Right cardiac atrium (tissue), 5 donors: Measurements from ENCODE around the gene SLC36A3. TPM values are rescaled to one million over a fixed set of nuclear protein-coding genes. Genes with fewer than 3 reads are reported as not detected.
"Not testable (repeated sequence)": the region's sequence is repeated elsewhere in the genome, so short reads cannot be mapped to it uniquely, and the experiment has no call there.

ENCODE experiments used
- ATAC-seq, 2 donors: fragments of 200-7000 bp; cut with Tn5 transposase; one replicate each; pipeline versions ENCODE4 v1.8.0 to v1.9.1; 2020; ENCODE audit warnings: moderate library complexity in 2 of 2, mild to moderate bottlenecking in 1 of 2
- DNase-seq, 3 donors: peaks; one replicate each; pipeline ENCODE4 v3.0.0-alpha.2; 2020
- H3K27ac ChIP-seq: one replicate; pipeline ENCODE4 v1.5.1; 2013; ENCODE audit warnings: mild to moderate bottlenecking, low read length, control low read depth, moderate library complexity
- H3K27me3 ChIP-seq: one replicate; pipeline ENCODE4 v1.6.1; 2013; ENCODE audit not compliant: control insufficient read depth, insufficient read depth
- H3K4me1 ChIP-seq: one replicate; pipeline ENCODE4 v1.6.1; 2013; ENCODE audit warnings: low read length; ENCODE audit not compliant: control insufficient read depth, insufficient read depth
- H3K4me3 ChIP-seq: one replicate; pipeline ENCODE4 v1.5.1; 2013; ENCODE audit warnings: low read length, control low read depth
- H3K9me3 ChIP-seq: one replicate; pipeline ENCODE4 v1.6.1; 2013; ENCODE audit warnings: low read length; ENCODE audit not compliant: control insufficient read depth
- WGBS: extraction: QIAGEN DNeasy Blood & Tissue Kit; methylation state at CpG from one replicate; pipeline ENCODE4 v1.1.7; 2013; 5-methylcytosine and 5-hydroxymethylcytosine counted together
- intact Hi-C, 4 donors: fragments of 100-400 bp; cut with DNase I; formaldehyde crosslinking; loops; one replicate each; pipeline versions ENCODE4 v1.11.0 to v1.14.0; 2022 to 2023
- polyA plus RNA-seq: library from polyadenylated mRNA; stranded (reverse); fragments of 200-250 nt; gene quantifications from one replicate; pipeline ENCODE4 v1.2.3, GENCODE V29; 2013
- total RNA-seq, 4 donors: library from RNA; stranded (reverse); fragmentation: NEBNext Ultra II Directional; extraction: Animal tissue kit (Norgen Biotek cat#: 25700); gene quantifications; one replicate each; pipeline ENCODE4 v1.2.1, GENCODE V29; 2021
- donor health status: healthy with polysubstance abuse.
- donor health status: DM: no; HTN: yes; CAD: no.
- donor health status: DM: no; HTN: no; CAD: no.
- donor health status: DM: no; HTN: yes; CAD: no; lungs with severe emphysema.
- donor health status: DM: yes; HTN: yes; CAD: no.

SLC36A3 gene
- total and polyA plus RNA-seq, 5 donors = not detected

DNA sequence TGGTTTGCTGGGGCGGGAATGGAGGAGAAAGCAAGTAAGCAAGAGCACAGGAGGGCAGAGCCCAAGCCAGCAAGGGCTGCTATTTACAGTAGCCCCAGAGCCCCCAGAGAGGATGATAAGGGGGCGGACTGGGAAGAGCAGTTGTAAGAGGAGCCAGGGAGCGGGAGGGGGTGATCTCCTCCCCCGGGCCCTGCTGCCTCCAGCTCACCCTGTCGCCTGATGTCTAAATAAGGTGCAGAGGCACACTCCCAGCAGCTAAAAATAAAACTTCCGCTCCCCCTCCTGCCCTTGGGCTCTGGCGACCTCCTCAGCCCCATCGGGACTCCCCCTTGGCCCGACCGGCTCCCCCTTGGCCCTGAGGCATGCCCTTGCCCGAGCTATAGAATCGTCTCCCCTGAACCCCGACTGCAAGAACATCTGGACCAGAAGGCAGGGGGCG, 65.2 kb downstream of the SLC36A3 start:
- Histone ChIP-seq H3K4me3 (peak overlapping the region; percentile 27), H3K27ac (peak overlapping the region; percentile 85), H3K27me3 (no peaks in the 10 kb centered on the region), H3K9me3 (no peaks in the 10 kb centered on the region), H3K4me1 (peaks cover 7% of the 10 kb centered on the region)
- intact Hi-C loops = loop anchor here in 3 of 4 donors (5.0 to 10.0 kb wide), 5 partner anchors 64 to 184 kb away; no protein-coding TSS in a partner anchor
- WGBS = 12% methylated on average over 14 of the region's 14 CpGs
- ATAC-seq = peak; percentile 80 to 88
- peak; percentile 53 to 87 (median 83) for DNase-seq

DNA sequence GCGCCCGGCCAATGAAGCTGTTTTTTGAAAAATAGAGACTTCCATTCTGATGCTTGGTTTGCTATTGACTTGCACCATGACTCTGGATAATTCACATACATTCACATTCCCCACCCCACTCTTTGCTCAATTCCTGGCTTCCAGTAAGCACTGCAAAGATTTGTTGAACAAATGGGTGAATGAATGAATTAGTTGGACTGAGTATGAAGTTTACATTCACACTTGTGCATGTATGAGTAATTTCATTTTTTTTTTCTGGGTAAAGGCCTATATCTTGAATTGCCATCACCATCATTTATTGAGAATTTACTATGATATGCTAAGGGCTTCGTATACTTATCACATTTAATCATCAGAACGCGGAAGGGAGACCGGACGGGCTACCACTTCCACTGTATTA, 65.9 kb downstream of the SLC36A3 start:
- no peaks in the 10 kb centered on the region for H3K27me3 ChIP-seq
- peak overlapping the region; percentile 81 for H3K27ac ChIP-seq
- H3K9me3 ChIP-seq = no peaks in the 10 kb centered on the region
- ATAC-seq (no peak), DNase-seq (no peak)
- WGBS = 53% methylated on average over 7 of the region's 7 CpGs
- H3K4me3 ChIP-seq = no peak overlapping the region
- intact Hi-C loops = loop anchor here in 3 of 4 donors (5.0 to 10.0 kb wide), 5 partner anchors 63 to 183 kb away; no protein-coding TSS in a partner anchor
- peaks cover 7% of the 10 kb centered on the region for H3K4me1 ChIP-seq

DNA sequence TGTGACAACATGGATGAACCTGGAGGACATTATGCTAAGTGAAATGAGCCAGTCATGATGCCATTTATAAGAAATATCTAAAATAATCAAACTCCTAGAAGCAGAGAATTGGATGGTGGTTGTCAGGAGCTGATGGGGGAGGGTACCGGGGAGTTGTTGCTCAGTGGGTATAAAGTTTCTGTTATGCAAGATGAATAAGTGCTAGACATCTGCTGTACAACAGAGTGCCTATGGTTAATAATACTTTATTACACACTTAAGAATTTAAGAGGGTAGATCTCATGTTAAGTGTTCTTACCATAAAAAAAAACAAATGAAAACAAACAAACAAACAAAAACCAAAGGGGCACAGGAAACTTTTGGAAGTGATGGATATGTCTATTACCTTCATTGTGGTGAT, 66.7 kb downstream of the SLC36A3 start:
- H3K27ac ChIP-seq = no peak overlapping the region
- intact Hi-C loops = loop anchor here in 3 of 4 donors (5.0 to 10.0 kb wide), 5 partner anchors 62 to 182 kb away; no protein-coding TSS in a partner anchor

DNA sequence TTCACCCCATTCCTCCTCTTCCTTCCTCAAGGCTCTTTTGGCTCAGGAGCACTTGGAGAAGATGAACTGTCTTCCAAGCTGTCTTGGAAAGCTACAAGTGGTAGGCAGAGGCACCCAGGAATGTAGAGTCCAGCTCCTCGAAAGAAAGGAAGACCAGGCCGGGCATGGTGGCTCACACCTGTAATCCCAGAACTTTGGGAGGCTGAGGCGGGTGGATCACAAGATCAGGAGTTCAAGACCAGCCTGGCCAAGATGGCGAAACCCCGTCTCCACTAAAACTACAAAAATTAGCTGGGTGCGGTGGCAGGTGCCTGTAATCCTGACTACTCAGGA, 68.4 kb downstream of the SLC36A3 start:
- not testable (repeated sequence) for H3K4me3 ChIP-seq, H3K27me3 ChIP-seq, ATAC-seq, DNase-seq, H3K4me1 ChIP-seq, H3K9me3 ChIP-seq
- intact Hi-C loops = loop anchor here in 3 of 4 donors (5.0 to 10.0 kb wide), 5 partner anchors 60 to 180 kb away; no protein-coding TSS in a partner anchor
- WGBS = 95% methylated on average over 6 of the region's 6 CpGs
- peak overlapping the region; percentile 92 for H3K27ac ChIP-seq

More for the DNA sequence above, 66.7 kb downstream of the SLC36A3 start:
- DNase-seq = no peak
- 98% methylated on average over 1 of the region's 1 CpG for WGBS
- ATAC-seq = no peak
- Histone ChIP-seq H3K4me3 (no peak overlapping the region), H3K27me3 (no peaks in the 10 kb centered on the region), H3K9me3 (no peaks in the 10 kb centered on the region), H3K4me1 (peaks cover 7% of the 10 kb centered on the region)

DNA sequence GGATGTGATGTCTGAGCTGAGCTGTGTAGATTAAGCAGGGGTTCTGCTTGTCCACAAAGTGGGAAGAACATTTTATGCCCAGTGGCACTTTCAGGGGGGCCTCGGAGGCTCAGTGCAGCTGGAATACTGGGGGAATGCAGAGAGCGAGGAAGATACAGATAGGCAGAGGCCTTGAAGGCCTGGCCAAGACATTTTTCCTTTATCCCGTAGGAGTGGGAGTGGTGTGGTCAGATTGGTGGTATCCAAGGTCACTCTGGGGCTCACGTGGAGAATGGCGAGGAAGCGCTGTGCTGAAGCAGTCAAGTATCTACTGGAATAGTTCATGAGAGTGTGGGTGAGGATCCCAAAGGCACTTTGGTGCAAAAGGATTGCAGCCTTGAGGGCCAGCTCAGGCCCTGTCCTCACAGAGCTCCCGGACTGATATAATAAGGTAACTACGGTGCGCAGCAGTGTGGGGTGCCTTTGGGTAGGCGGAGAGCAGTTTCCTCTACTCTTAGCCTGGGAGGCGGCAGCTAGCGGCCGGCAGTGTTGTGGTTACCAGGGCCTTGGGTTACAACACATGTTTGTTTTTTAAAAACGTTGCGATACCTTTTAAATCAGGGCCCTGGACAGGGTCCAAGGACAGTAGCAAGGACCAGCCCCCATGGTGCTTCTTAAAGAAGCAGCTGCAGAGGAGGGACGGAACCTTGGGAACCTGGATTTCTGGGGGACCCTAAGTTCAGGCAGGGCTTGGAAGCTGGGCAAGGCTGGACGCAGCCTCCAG, 68.9 kb downstream of the SLC36A3 start:
- no peak overlapping the region for H3K4me3 ChIP-seq
- 15% methylated on average over 17 of the region's 17 CpGs for WGBS
- H3K4me1 ChIP-seq = peaks cover 7% of the 10 kb centered on the region
- intact Hi-C loops = loop anchor here in 3 of 4 donors (5.0 to 10.0 kb wide), 5 partner anchors 60 to 180 kb away; no protein-coding TSS in a partner anchor
- peak overlapping the region; percentile 92 for H3K27ac ChIP-seq
- DNase-seq (peak; percentile 82 to 91 (median 88)), ATAC-seq (peak; percentile 88 to 90)
- H3K27me3 ChIP-seq = no peaks in the 10 kb centered on the region
- no peaks in the 10 kb centered on the region for H3K9me3 ChIP-seq

DNA sequence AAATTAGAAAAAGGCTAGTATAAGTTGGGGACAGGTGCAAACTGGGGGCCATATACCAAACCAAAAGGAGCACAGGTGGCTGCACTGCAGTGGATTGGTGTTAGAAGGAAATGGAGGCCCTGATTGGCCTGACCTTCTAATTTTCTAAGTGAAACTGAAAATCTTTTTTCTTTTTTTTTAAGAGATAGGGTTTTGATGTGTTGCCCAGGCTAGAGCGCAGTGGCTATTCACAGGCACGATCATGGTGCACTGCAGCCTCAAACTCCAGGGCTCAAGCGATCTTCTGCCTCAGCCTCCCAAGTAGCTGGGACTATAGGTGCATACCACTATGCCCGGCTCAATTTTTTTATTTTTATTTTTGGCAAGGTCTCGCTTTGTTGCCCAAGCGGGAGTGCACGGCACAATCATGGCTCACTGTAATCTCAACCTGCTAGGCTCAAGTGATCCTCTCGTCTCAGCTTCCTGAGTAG, 69.9 kb downstream of the SLC36A3 start:
- DNase-seq (no peak), ATAC-seq (no peak)
- 80% methylated on average over 8 of the region's 8 CpGs for WGBS

DNA sequence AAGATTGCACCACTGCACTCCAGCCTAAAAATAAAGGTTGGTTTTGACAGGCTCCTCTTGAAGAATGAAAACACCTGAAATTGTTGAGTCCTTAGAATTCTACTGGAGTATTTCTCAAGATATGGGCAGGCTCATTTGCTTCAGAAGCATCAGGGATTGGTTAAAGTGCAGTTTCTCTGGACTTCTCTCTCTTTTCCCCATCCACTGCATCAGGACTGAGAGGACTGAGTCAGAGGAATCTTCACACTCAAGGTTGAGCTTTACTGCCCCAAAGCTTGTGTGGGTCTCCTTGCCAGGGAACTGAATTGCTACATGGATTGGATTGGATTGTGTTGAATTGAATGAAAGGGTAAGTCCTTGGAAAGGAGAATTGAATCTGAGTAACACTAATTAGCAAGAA, 72.2 kb downstream of the SLC36A3 start:
- H3K27ac ChIP-seq = no peak overlapping the region
- DNase-seq = no peak
- H3K4me3 ChIP-seq = no peak overlapping the region
- ATAC-seq = no peak
- intact Hi-C loops = loop anchor here in 3 of 4 donors (10.0 kb wide), 3 partner anchors 57 to 177 kb away; no protein-coding TSS in a partner anchor
- peaks cover 7% of the 10 kb centered on the region for H3K4me1 ChIP-seq
- H3K27me3 ChIP-seq = no peaks in the 10 kb centered on the region
- H3K9me3 ChIP-seq = no peaks in the 10 kb centered on the region

More for the DNA sequence above, 69.9 kb downstream of the SLC36A3 start:
- H3K27ac ChIP-seq = no peak overlapping the region
- H3K27me3 ChIP-seq = no peaks in the 10 kb centered on the region
- H3K9me3 ChIP-seq = no peaks in the 10 kb centered on the region
- H3K4me1 ChIP-seq = peaks cover 7% of the 10 kb centered on the region
- intact Hi-C loops = loop anchor here in 3 of 4 donors (10.0 kb wide), 3 partner anchors 59 to 179 kb away; no protein-coding TSS in a partner anchor
- no peak overlapping the region for H3K4me3 ChIP-seq

DNA sequence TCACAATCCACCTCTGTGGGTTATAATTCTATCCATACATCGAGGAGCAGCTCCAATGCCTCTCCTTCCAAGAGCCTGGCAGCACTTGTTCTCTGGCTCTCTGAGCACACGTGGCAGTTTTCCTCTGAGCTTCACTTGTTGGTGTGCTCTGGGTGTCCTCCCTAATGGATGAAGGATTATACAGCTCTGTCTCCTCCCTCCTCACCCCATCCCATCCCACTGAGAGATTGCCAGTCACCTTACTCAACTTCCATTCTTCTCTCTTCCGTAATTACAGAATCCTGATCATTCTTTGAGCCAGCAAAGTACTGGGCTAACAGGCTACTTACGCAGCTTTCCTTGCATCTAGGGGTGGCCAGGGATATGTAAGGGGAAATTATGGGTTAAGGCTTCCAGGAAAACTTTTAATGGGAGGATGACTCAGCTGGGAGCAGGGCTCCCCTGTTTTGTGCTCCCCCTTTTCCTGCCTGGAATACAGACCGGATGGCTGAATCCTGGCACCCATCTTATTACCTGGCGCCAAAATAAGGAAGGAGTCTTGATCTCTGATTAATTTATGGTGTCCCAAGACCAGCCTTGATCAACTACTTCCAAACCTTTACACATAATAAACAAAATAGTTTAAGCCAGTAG, 73.4 kb downstream of the SLC36A3 start:
- ATAC-seq = peak in 1 of 2 donors; percentile 36
- peak overlapping the region; percentile 53 for H3K27ac ChIP-seq
- H3K4me3 ChIP-seq = no peak overlapping the region
- intact Hi-C loops = loop anchor here in 3 of 4 donors (10.0 kb wide), 3 partner anchors 55 to 175 kb away; no protein-coding TSS in a partner anchor
- 59% methylated on average over 6 of the region's 6 CpGs for WGBS
- H3K9me3 ChIP-seq = no peaks in the 10 kb centered on the region
- H3K27me3 ChIP-seq = no peaks in the 10 kb centered on the region
- H3K4me1 ChIP-seq = peaks cover 6% of the 10 kb centered on the region
- DNase-seq = no peak

DNA sequence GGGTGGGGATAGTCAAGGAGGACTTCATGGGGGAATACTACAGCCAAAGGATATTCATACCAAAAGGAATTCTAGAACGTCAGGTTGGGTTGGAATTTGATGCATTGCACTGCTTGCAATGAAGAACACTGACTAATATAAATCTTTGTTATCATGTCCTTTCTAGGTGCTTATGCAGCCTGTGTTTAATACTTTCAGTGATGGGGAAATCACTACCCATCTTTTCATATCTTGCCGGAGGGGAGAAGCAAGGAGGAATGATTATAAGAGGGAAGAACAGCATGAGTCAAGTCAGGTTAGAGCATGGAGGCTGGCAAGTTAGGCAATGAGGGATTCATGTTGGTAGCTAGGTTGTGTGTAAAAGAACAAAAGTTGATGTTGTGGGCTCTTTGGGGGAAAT, 74.6 kb downstream of the SLC36A3 start:
- Histone ChIP-seq H3K27me3 (no peaks in the 10 kb centered on the region), H3K4me1 (no peaks in the 10 kb centered on the region), H3K9me3 (no peaks in the 10 kb centered on the region), H3K27ac (no peak overlapping the region), H3K4me3 (no peak overlapping the region)
- DNase-seq = no peak
- WGBS = 79% methylated on average over 2 of the region's 2 CpGs
- intact Hi-C loops = no loop called here
- ATAC-seq = no peak

DNA sequence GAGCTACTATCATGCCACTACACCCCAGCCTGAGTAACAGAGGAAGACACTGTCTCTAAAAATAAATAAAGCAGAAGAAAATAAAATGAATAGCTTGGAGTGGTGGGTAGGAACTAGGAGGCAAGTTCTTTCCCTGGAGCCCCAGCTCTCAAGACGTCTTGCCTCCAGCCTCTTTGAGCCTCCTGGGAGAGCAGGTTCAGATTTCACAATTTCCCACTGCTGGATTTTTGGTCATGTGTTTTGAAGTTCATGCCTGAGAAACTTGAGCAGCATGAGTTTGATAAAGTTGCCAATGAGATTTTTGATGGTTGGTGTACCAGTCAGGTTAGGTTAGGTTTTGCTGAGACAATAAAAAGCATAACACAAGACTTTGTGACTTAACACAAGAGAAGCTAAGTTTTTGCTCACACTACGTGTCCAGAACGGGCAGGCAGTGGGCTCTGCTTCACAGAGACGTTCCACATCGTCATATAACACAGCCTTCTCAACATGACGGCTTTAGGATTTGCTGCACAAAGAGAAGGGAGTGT, 75.6 kb downstream of the SLC36A3 start:
- H3K4me1 ChIP-seq = no peaks in the 10 kb centered on the region
- intact Hi-C loops = no loop called here
- H3K27ac ChIP-seq = no peak overlapping the region
- no peaks in the 10 kb centered on the region for H3K9me3 ChIP-seq
- H3K4me3 ChIP-seq = no peak overlapping the region
- H3K27me3 ChIP-seq = no peaks in the 10 kb centered on the region
- ATAC-seq (no peak), DNase-seq (no peak)
- WGBS = 88% methylated on average over 6 of the region's 6 CpGs
